Endodermal cell (in vitro differentiated cells): Measurements from ENCODE around the gene ENC1. TPM values are rescaled to one million over a fixed set of nuclear protein-coding genes. Genes with fewer than 3 reads are reported as not detected.

Source experiments
- DNase-seq: peaks from one replicate; pipeline ENCODE4 v3.0.0-alpha.2; 2017
- H3K27ac ChIP-seq: 2 replicates; pipeline ENCODE4 v1.5.1; 2013; ENCODE audit warnings: mild to moderate bottlenecking, low read depth, low read length, moderate library complexity
- H3K27me3 ChIP-seq: 2 replicates; pipeline ENCODE4 v1.6.1; 2013; ENCODE audit warnings: mild to moderate bottlenecking, low read length, moderate library complexity; ENCODE audit not compliant: insufficient read depth, control insufficient read depth, poor library complexity, severe bottlenecking
- H3K36me3 ChIP-seq: 2 replicates; pipeline ENCODE4 v1.7.0; 2013; ENCODE audit warnings: mild to moderate bottlenecking, low read length, moderate library complexity; ENCODE audit not compliant: control insufficient read depth, insufficient read depth
- H3K4me1 ChIP-seq: one replicate; pipeline ENCODE4 v1.7.0; 2013; ENCODE audit warnings: low read length; ENCODE audit not compliant: control insufficient read depth, insufficient read depth
- H3K4me3 ChIP-seq: 2 replicates; pipeline ENCODE4 v1.5.1; 2013; ENCODE audit warnings: mild to moderate bottlenecking, low read length, moderate library complexity
- H3K9ac ChIP-seq: 2 replicates; pipeline ENCODE4 v1.6.1; 2013; ENCODE audit warnings: mild to moderate bottlenecking, low read length, moderate library complexity; ENCODE audit not compliant: poor library complexity, severe bottlenecking; ENCODE audit errors: extremely low read depth
- H3K9me3 ChIP-seq: 2 replicates; pipeline ENCODE4 v1.6.1; 2013; ENCODE audit warnings: mild to moderate bottlenecking, low read length, moderate library complexity; ENCODE audit not compliant: control insufficient read depth
- H3K27ac Mint-ChIP-seq: 2 replicates; pipeline ENCODE4 v1.8.0; 2020; ENCODE audit warnings: mixed read lengths
- H3K27me3 Mint-ChIP-seq: 2 replicates; pipeline ENCODE4 v1.8.0; 2021; ENCODE audit warnings: mild to moderate bottlenecking, mixed read lengths; ENCODE audit not compliant: insufficient read depth
- H3K36me3 Mint-ChIP-seq: 2 replicates; pipeline ENCODE4 v1.8.0; 2020; ENCODE audit warnings: low read depth, mixed read lengths
- H3K4me1 Mint-ChIP-seq: 2 replicates; pipeline ENCODE4 v1.8.0; 2020; ENCODE audit warnings: mixed read lengths
- H3K4me3 Mint-ChIP-seq: 2 replicates; pipeline ENCODE4 v1.8.0; 2020; ENCODE audit warnings: mild to moderate bottlenecking, moderate library complexity, mixed read lengths
- H3K9me3 Mint-ChIP-seq: 2 replicates; pipeline ENCODE4 v1.8.0; 2020; ENCODE audit warnings: mild to moderate bottlenecking, mixed read lengths
- WGBS, 2 experiments: methylation state at CpG; one replicate each; pipeline versions ENCODE4 v1.1.5 to v1.1.7; 2013; ENCODE audit warnings: missing lambda C conversion rate in 2 of 2, mixed read lengths in 1 of 2; ENCODE audit not compliant: insufficient coverage in 1 of 2, insufficient read length in 1 of 2; 5-methylcytosine and 5-hydroxymethylcytosine counted together
- total RNA-seq, 2 donors: library from RNA; stranded (reverse); fragmentation: NEBNext Ultra II Directional in 1 of 2; extraction: Animal tissue kit (Norgen Biotek cat#: 25700) in 1 of 2; gene quantifications; 2 replicates in 1 of 2; 3 replicates in 1 of 2; pipeline ENCODE4 v1.2.1, GENCODE V29; 2021
- TF ChIP-seq, protein P1 (sequence below): fragments of 200-600 bp; sonication (generic); conservative IDR thresholded peaks from 2 replicates; pipeline ENCODE4 v1.5.0; 2021; ENCODE audit warnings: antibody characterized with exemption, mild to moderate bottlenecking

ENC1 gene
- total RNA-seq, 2 donors from 2014 or later = 64.2 to 70.8 TPM

DNA sequence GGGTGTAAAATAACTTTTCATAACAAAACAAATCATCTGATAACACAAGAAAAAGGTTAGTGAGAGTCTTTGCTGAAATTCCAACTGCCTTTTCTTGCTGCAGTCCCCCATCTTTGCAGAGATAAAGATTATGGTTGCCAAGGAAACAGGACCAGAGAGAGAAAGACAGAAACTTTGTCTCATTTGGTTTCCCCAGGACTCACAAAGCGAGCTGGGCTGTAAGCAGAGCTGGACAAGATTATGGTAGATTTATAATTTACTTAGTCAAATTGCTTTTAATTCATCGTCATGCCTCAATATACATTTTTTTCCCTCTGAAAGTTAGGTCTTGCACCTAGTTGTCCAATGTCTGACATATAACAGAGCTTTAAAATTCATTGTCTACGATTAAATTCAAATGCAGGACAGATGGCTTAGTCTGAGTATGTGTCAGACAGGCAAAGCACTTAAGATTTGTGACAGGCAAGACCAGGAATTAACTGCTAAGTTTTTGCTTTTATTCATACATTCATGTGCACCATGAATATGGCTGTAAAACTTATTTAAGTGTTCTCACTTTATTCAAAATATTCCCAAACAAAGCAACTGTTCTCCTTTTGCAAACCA, 17.4 kb downstream of the ENC1 start:
- peaks cover 22% of the 10 kb centered on the region for H3K36me3 ChIP-seq
- H3K4me3 ChIP-seq = peak overlapping the region; percentile 55
- Mint-ChIP-seq H3K4me1 (peaks cover 71% of the 10 kb centered on the region), H3K9me3 (peaks cover 14% of the 10 kb centered on the region), H3K36me3 (peaks cover 21% of the 10 kb centered on the region), H3K4me3 (no peak overlapping the region), H3K27me3 (no peaks in the 10 kb centered on the region), H3K27ac (peak overlapping the region; percentile 29)
- 74 to 94% methylated on average over 2 to 3 of the region's 3 CpGs for WGBS, 2 experiments
- H3K9ac ChIP-seq = no peak overlapping the region
- H3K4me1 ChIP-seq = peaks cover 16% of the 10 kb centered on the region
- peaks cover 16% of the 10 kb centered on the region for H3K9me3 ChIP-seq
- TF ChIP-seq, protein P1, sequence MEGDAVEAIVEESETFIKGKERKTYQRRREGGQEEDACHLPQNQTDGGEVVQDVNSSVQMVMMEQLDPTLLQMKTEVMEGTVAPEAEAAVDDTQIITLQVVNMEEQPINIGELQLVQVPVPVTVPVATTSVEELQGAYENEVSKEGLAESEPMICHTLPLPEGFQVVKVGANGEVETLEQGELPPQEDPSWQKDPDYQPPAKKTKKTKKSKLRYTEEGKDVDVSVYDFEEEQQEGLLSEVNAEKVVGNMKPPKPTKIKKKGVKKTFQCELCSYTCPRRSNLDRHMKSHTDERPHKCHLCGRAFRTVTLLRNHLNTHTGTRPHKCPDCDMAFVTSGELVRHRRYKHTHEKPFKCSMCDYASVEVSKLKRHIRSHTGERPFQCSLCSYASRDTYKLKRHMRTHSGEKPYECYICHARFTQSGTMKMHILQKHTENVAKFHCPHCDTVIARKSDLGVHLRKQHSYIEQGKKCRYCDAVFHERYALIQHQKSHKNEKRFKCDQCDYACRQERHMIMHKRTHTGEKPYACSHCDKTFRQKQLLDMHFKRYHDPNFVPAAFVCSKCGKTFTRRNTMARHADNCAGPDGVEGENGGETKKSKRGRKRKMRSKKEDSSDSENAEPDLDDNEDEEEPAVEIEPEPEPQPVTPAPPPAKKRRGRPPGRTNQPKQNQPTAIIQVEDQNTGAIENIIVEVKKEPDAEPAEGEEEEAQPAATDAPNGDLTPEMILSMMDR = no peak
- no peak for DNase-seq
- no peaks in the 10 kb centered on the region for H3K27me3 ChIP-seq
- H3K27ac ChIP-seq = peak overlapping the region; percentile 84

DNA sequence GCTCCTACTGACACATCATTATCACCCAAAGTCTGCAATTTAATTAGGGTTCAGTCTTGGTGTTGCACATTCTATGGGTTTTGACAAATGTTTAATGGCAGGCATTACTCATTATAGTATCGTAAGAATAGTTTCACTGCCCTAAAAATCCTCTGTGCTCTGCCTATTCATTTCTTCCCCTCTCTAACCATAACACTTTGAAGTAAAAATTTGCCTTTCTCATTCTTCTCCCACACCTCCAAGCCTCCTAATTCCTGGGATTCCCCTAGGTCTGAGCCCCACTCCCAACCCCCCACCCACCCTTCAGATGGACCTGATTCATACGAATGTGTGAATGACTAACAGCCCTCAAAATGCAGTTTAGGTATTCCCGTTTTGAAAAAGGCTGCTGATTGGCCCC, 18.4 kb downstream of the ENC1 start:
- peaks cover 12% of the 10 kb centered on the region for H3K36me3 ChIP-seq
- WGBS, 2 experiments = 42 to 45% methylated on average over 3 of the region's 3 CpGs
- Mint-ChIP-seq H3K9me3 (peaks cover 14% of the 10 kb centered on the region), H3K36me3 (peaks cover 12% of the 10 kb centered on the region), H3K27ac (no peak overlapping the region), H3K4me1 (peaks cover 72% of the 10 kb centered on the region), H3K27me3 (no peaks in the 10 kb centered on the region), H3K4me3 (no peak overlapping the region)
- no peak overlapping the region for H3K9ac ChIP-seq
- H3K4me3 ChIP-seq = no peak overlapping the region
- DNase-seq = no peak
- no peaks in the 10 kb centered on the region for H3K27me3 ChIP-seq
- H3K27ac ChIP-seq = no peak overlapping the region
- H3K4me1 ChIP-seq = peaks cover 17% of the 10 kb centered on the region
- H3K9me3 ChIP-seq = peaks cover 16% of the 10 kb centered on the region
- TF ChIP-seq, protein P1 = no peak

DNA sequence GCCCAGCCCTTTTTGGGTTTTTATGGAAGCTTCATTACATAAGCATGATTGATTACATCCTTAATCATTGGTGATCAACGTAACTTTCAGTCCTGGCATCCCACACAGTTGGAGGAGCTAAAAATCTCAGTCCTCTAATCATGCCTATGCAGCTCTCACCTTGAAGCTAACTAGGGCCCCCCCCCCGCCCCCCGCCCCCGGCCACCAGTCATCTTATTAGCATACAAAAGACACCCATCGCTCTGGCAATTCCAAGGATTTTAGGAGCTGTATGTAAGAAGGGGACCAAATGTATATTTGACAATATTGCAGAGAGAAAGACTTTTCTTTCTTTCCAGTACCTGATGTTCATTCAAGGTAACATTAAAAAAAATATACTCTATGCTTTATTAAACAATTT, 19.0 kb downstream of the ENC1 start:
- Histone ChIP-seq H3K4me1 (peaks cover 18% of the 10 kb centered on the region), H3K27me3 (no peaks in the 10 kb centered on the region), H3K4me3 (no peak overlapping the region), H3K9me3 (peaks cover 16% of the 10 kb centered on the region), H3K27ac (no peak overlapping the region), H3K9ac (no peak overlapping the region), H3K36me3 (peaks cover 8% of the 10 kb centered on the region)
- DNase-seq = peak; percentile 77
- TF ChIP-seq, protein P1 = no peak
- Mint-ChIP-seq H3K27me3 (no peaks in the 10 kb centered on the region), H3K27ac (no peak overlapping the region), H3K4me3 (no peak overlapping the region), H3K4me1 (peaks cover 73% of the 10 kb centered on the region), H3K9me3 (peaks cover 14% of the 10 kb centered on the region), H3K36me3 (peaks cover 8% of the 10 kb centered on the region)
- 39 to 60% methylated on average over 1 to 2 of the region's 5 CpGs for WGBS, 2 experiments
